H9 (cell line): ENCODE data around the gene SCO2. TPM values are rescaled to one million over a fixed set of nuclear protein-coding genes. Genes with fewer than 3 reads are reported as not detected.

Experiments used
- DNase-seq: peaks from one replicate; pipeline ENCODE4 v3.0.0-alpha.2; 2017
- H2AFZ ChIP-seq: one replicate; pipeline ENCODE4 v1.6.1; 2013; ENCODE audit warnings: mild to moderate bottlenecking, low read length, control low read depth, moderate library complexity
- H2AK5ac ChIP-seq: 2 replicates; pipeline ENCODE4 v1.6.1; 2013; ENCODE audit warnings: low read length, control low read depth, mixed read lengths; ENCODE audit not compliant: insufficient read length
- H2BK120ac ChIP-seq: one replicate; pipeline ENCODE4 v1.6.1; 2013; ENCODE audit warnings: low read depth, mild to moderate bottlenecking, low read length, control low read depth, inconsistent platforms; ENCODE audit not compliant: poor library complexity, severe bottlenecking
- H2BK12ac ChIP-seq: 2 replicates; pipeline ENCODE4 v1.6.1; 2013; ENCODE audit warnings: low read length, control low read depth, mixed read lengths, low read depth; ENCODE audit not compliant: insufficient read length
- H2BK15ac ChIP-seq: 2 replicates; pipeline ENCODE4 v1.6.1; 2013; ENCODE audit warnings: low read depth, low read length, control low read depth
- H2BK20ac ChIP-seq: one replicate; pipeline ENCODE4 v1.6.1; 2013; ENCODE audit warnings: low read depth, mild to moderate bottlenecking, low read length, control low read depth, inconsistent platforms; ENCODE audit not compliant: poor library complexity, severe bottlenecking
- H2BK5ac ChIP-seq: 2 replicates; pipeline ENCODE4 v1.6.1; 2013; ENCODE audit warnings: low read length, control low read depth, mixed read lengths; ENCODE audit not compliant: insufficient read length
- H3K14ac ChIP-seq: 2 replicates; pipeline ENCODE4 v1.6.1; 2013; ENCODE audit warnings: low read length, control low read depth; ENCODE audit not compliant: insufficient read depth
- H3K18ac ChIP-seq: 2 replicates; pipeline ENCODE4 v1.6.1; 2013; ENCODE audit warnings: low read depth, mild to moderate bottlenecking, mixed read lengths, low read length, control low read depth; ENCODE audit not compliant: insufficient read length
- H3K23ac ChIP-seq: 2 replicates; pipeline ENCODE4 v1.6.1; 2013; ENCODE audit warnings: low read length, control low read depth, mixed read lengths, low read depth; ENCODE audit not compliant: insufficient read length
- H3K23me2 ChIP-seq: 2 replicates; pipeline ENCODE4 v1.6.1; 2013; ENCODE audit warnings: low read depth, mild to moderate bottlenecking, mixed read lengths, low read length, control low read depth; ENCODE audit not compliant: insufficient read length, poor library complexity, severe bottlenecking
- H3K27ac ChIP-seq: 2 replicates; pipeline ENCODE4 v1.5.1; 2013; ENCODE audit warnings: low read length, control low read depth, mixed read lengths, low read depth; ENCODE audit not compliant: insufficient read length
- H3K27me3 ChIP-seq: 2 replicates; pipeline ENCODE4 v1.6.1; 2013; ENCODE audit warnings: low read length, control low read depth, inconsistent platforms; ENCODE audit not compliant: insufficient read depth
- H3K4ac ChIP-seq: 2 replicates; pipeline ENCODE4 v1.6.1; 2013; ENCODE audit warnings: low read depth, mild to moderate bottlenecking, control low read depth, inconsistent platforms, low read length, moderate library complexity
- H3K4me1 ChIP-seq: 2 replicates; pipeline ENCODE4 v1.6.1; 2013; ENCODE audit warnings: low read length, control low read depth, inconsistent platforms; ENCODE audit not compliant: insufficient read depth
- H3K4me2 ChIP-seq: 2 replicates; pipeline ENCODE4 v1.6.1; 2013; ENCODE audit warnings: low read length, control low read depth, mixed read lengths; ENCODE audit not compliant: insufficient read length, insufficient read depth
- H3K56ac ChIP-seq: 2 replicates; pipeline ENCODE4 v1.6.1; 2013; ENCODE audit warnings: low read depth, mild to moderate bottlenecking, mixed read lengths, low read length, control low read depth; ENCODE audit not compliant: insufficient read length
- H3K79me1 ChIP-seq: 2 replicates; pipeline ENCODE4 v1.6.1; 2013; ENCODE audit warnings: low read depth, mild to moderate bottlenecking, moderate library complexity, low read length, control low read depth, inconsistent platforms; ENCODE audit not compliant: insufficient read depth, poor library complexity, severe bottlenecking
- H3K79me2 ChIP-seq: 2 replicates; pipeline ENCODE4 v1.6.1; 2013; ENCODE audit warnings: low read length, control low read depth, inconsistent platforms; ENCODE audit not compliant: insufficient read depth
- H3K9ac ChIP-seq: 2 replicates; pipeline ENCODE4 v1.6.1; 2013; ENCODE audit warnings: low read length, control low read depth, mixed read lengths; ENCODE audit not compliant: insufficient read length; ENCODE audit errors: extremely low read depth
- H3K9me3 ChIP-seq: one replicate; pipeline ENCODE4 v1.6.1; 2013; ENCODE audit warnings: low read depth, low read length, inconsistent platforms; ENCODE audit not compliant: control insufficient read depth
- H3T11ph ChIP-seq: one replicate; pipeline ENCODE4 v1.6.1; 2013; ENCODE audit warnings: mild to moderate bottlenecking, low read length, control low read depth, inconsistent platforms
- H4K20me1 ChIP-seq: one replicate; pipeline ENCODE4 v1.6.1; 2013; ENCODE audit not compliant: control insufficient read depth, insufficient read length, insufficient read depth
- H4K5ac ChIP-seq: 2 replicates; pipeline ENCODE4 v1.6.1; 2013; ENCODE audit warnings: low read depth, mild to moderate bottlenecking, mixed read lengths, low read length, control low read depth; ENCODE audit not compliant: insufficient read length
- H4K8ac ChIP-seq: replicated peaks from 2 replicates; pipeline ENCODE4 v1.6.1; 2013; ENCODE audit warnings: low read length, control low read depth, mixed read lengths, low read depth; ENCODE audit not compliant: insufficient read length
- H4K91ac ChIP-seq: 2 replicates; pipeline ENCODE4 v1.6.1; 2013; ENCODE audit warnings: low read depth, mild to moderate bottlenecking, moderate library complexity, mixed read lengths, low read length, control low read depth; ENCODE audit not compliant: insufficient read length
- H3K27ac Mint-ChIP-seq, 3 experiments: 2 replicates in 2 of 3; 3 replicates in 1 of 3; pipeline ENCODE4 v1.8.0; 2020 to 2021; ENCODE audit warnings: mixed read lengths in 3 of 3, mild to moderate bottlenecking in 1 of 3, moderate library complexity in 1 of 3
- H3K27me3 Mint-ChIP-seq: 2 replicates; pipeline ENCODE4 v1.8.0; 2021; ENCODE audit warnings: low read depth, mild to moderate bottlenecking, moderate library complexity, mixed read lengths
- H3K36me3 Mint-ChIP-seq, 3 experiments: 2 replicates in 2 of 3; 3 replicates in 1 of 3; pipeline ENCODE4 v1.8.0; 2020 to 2021; ENCODE audit warnings: low read depth in 3 of 3, mixed read lengths in 3 of 3; ENCODE audit not compliant: insufficient read depth in 1 of 3
- H3K4me1 Mint-ChIP-seq, 2 experiments: 2 replicates each; pipeline ENCODE4 v1.8.0; 2020; ENCODE audit warnings: mixed read lengths in 2 of 2
- H3K4me3 Mint-ChIP-seq, 2 experiments: 2 replicates in 1 of 2; 3 replicates in 1 of 2; pipeline ENCODE4 v1.8.0; 2020 to 2021; ENCODE audit warnings: mild to moderate bottlenecking in 2 of 2, mixed read lengths in 2 of 2, moderate library complexity in 1 of 2
- H3K9me3 Mint-ChIP-seq, 2 experiments: 2 replicates in 1 of 2; 3 replicates in 1 of 2; pipeline ENCODE4 v1.8.0; 2020; ENCODE audit warnings: mild to moderate bottlenecking in 2 of 2, mixed read lengths in 2 of 2, moderate library complexity in 1 of 2
- CTCF ChIP-seq: fragments of 200-600 bp; sonication (generic); conservative IDR thresholded peaks from 3 replicates; pipeline ENCODE4 v1.8.0; 2021; ENCODE audit warnings: antibody characterized with exemption, mild to moderate bottlenecking
- WGBS: extraction: QIAGEN DNeasy Blood & Tissue Kit; methylation state at CpG from one replicate; pipeline ENCODE4 v1.1.7; 2013; ENCODE audit warnings: missing lambda C conversion rate, low lambda C conversion rate, mixed read lengths; ENCODE audit not compliant: insufficient read length; ENCODE audit errors: extremely low coverage; 5-methylcytosine and 5-hydroxymethylcytosine counted together
- total RNA-seq: library from RNA; stranded (reverse); gene quantifications from 2 replicates; pipeline ENCODE4 v1.2.1, GENCODE V29; 2021

Gene SCO2
- total RNA-seq, 1 experiment from 2014 or later: 3.3 TPM

GRCh38 chr22:50551160-50551752 lies 25.9 kb upstream of the SCO2 start:
- Histone ChIP-seq H3K9ac (no peak overlapping the region), H4K91ac (no peak overlapping the region), H2AFZ (no peak overlapping the region), H3T11ph (no peak overlapping the region), H3K27me3 (no peaks in the 10 kb centered on the region), H4K8ac (no peak overlapping the region), H3K79me1 (no peaks in the 10 kb centered on the region), H3K23ac (no peak overlapping the region), H2AK5ac (no peak overlapping the region), H3K18ac (no peak overlapping the region), H3K23me2 (no peaks in the 10 kb centered on the region), H3K4ac (no peak overlapping the region), H3K9me3 (no peaks in the 10 kb centered on the region), H3K27ac (no peak overlapping the region), H3K4me2 (no peak overlapping the region), H2BK12ac (no peak overlapping the region), H2BK15ac (no peak overlapping the region), H3K56ac (no peak overlapping the region), H2BK20ac (no peak overlapping the region), H3K4me1 (no peaks in the 10 kb centered on the region), H4K5ac (no peak overlapping the region), H2BK5ac (no peak overlapping the region), H3K14ac (no peak overlapping the region), H2BK120ac (no peak overlapping the region), H3K79me2 (no peaks in the 10 kb centered on the region), H4K20me1 (no peaks in the 10 kb centered on the region)
- no peak overlapping the region for H3K4me3 Mint-ChIP-seq
- WGBS: no CpG with 5 or more reads among the region's 11 CpGs
- H3K4me1 Mint-ChIP-seq: peaks cover 10 to 11% of the 10 kb centered on the region in 2 experiments
- H3K36me3 Mint-ChIP-seq: no peaks in the 10 kb centered on the region
- no peaks in the 10 kb centered on the region for H3K9me3 Mint-ChIP-seq
- peaks cover 11% of the 10 kb centered on the region for H3K27me3 Mint-ChIP-seq
- no peak overlapping the region for H3K27ac Mint-ChIP-seq
- TF ChIP-seq CTCF: no peak
- no peak for DNase-seq
